AG09309 (cell line): ENCODE data around the gene ZNF586.

Experiments used
- DNase-seq: peaks from one replicate; pipeline ENCODE4 v3.0.0-alpha.2; 2010; ENCODE audit warnings: low read depth
- H3K4me3 ChIP-seq: 2 replicates; pipeline ENCODE4 v1.5.1; 2011; ENCODE audit warnings: mild to moderate bottlenecking, low read depth, low read length, moderate library complexity; ENCODE audit not compliant: control insufficient read depth
- CTCF ChIP-seq: IDR thresholded peaks from 2 replicates; pipeline ENCODE4 v1.5.1; 2011; ENCODE audit warnings: mild to moderate bottlenecking, low read depth, low read length, inconsistent platforms; ENCODE audit not compliant: insufficient read depth, control insufficient read depth; ENCODE audit errors: missing control alignments

Gene ZNF586

GRCh38 chr19:57825511-57825910, 56.0 kb downstream of the ZNF586 start:
- no peak for TF ChIP-seq CTCF
- H3K4me3 ChIP-seq, result no peak overlapping the region
- no peak for DNase-seq

- no peak overlapping the region for H3K4me3 ChIP-seq
- no peak for DNase-seq
- TF ChIP-seq CTCF, result no peak
Measured at GRCh38 chr19:57829316-57829715, 59.8 kb downstream of the ZNF586 start.

- H3K4me3 ChIP-seq, result peak within 1 kb of the TSS; percentile 14
- peak; percentile 26 for TF ChIP-seq CTCF
- DNase-seq, result no peak
Measured at GRCh38 chr19:57830071-57830602, 60.7 kb downstream of the ZNF586 start, which contains the start of gene ZNF587B. ZNF587B (plus strand) TSS chr19:57830299; CDS start chr19:57830529, 230 bp downstream.
